Stimulated activated CD4-positive, alpha-beta T cell treated with anti-CD3 and anti-CD28 coated beads, TNF-alpha, amount 100 ng/mL, for 1 hour (primary cell): ENCODE data around the gene H6PD.
"Not testable (repeated sequence)": the region's sequence is repeated elsewhere in the genome, so short reads cannot be mapped to it uniquely, and the experiment has no call there.

ENCODE experiments used
- DNase-seq, 3 donors: peaks; one replicate each; pipeline ENCODE4 v3.0.0-alpha.2; 2020; ENCODE audit warnings: low read depth in 3 of 3, low spot score in 1 of 3

H6PD gene

DNA sequence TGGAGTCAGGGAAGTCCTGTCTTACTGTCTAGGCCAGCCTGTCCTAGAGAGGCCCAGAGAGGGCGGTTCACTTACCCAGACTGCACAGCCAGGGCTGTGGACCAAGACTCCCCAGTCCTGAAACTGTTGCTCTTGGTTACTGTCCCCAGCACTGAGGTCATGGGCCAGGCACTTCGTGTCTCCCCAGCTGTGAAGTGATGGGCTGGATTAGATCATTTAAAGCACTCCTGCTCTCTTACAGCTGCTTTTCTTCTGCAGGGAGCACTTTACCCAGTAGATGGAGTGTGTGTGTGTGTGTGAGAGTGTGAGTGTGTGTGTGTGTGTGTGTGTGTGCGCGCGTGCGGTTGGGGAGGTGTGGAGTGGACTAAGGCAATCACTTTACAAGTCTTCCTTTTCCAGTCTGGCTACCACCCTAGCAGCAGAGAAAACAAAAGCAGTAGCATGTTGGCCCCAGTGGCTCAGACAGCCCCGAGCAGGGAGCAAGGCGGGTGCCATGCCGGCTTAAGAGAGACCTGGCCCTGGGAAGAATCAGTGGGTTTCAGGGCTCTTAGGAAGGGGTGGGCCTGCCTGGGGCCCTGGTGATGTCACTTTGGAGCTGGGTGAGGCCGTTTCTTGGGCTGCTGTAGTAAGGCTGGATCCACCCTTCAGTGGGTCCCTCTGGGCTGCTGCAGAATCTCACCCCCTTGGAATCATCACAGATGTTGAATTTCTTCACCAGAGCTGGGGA is 60.5 kb downstream of the H6PD start:
- DNase-seq, result no peak

DNA sequence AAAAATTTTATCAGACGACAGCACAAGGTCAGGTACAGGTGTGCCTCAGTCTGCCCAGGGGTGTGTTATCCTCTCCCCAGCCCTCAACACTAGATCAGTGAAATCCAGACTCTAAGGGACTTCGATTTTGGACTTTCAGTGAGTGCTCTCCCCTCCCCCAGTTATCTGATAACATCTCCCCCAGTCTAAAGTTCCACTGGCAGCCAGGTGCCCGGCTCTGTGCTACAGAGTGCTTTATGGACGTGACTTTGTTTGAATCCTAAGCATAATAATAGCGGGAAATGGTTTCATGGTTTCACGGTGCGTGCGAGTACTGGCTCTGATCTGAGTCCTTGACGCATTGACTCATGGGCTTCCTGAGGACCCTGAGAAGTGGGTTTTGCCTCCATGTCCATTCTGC is 61.3 kb downstream of the H6PD start:
- no peak for DNase-seq

DNA sequence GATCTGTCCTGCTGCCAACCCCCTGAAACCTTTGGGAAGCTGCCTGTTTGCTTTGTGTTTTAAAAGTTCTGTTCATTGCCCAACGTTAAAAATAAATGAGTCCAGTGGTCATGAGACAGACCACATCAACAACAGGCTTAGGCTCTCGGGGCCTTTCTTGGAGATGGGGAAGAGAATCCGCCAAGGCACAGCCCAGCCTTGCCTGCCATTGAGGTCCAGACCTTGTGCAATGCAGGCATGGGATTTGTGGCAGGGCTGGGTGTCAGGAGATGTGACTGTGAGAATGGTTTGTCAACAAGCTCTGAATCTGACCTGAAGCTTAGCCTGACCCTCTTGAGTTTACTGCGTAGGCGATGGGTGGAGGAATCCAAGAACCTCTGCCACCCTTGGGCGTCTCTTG is 62.3 kb downstream of the H6PD start:
- no peak for DNase-seq

GRCh38 chr1:9297831-9298230 is 63.3 kb downstream of the H6PD start:
- no peak for DNase-seq

GRCh38 chr1:9298282-9298681 is 63.7 kb downstream of the H6PD start:
- DNase-seq, result no peak

DNA sequence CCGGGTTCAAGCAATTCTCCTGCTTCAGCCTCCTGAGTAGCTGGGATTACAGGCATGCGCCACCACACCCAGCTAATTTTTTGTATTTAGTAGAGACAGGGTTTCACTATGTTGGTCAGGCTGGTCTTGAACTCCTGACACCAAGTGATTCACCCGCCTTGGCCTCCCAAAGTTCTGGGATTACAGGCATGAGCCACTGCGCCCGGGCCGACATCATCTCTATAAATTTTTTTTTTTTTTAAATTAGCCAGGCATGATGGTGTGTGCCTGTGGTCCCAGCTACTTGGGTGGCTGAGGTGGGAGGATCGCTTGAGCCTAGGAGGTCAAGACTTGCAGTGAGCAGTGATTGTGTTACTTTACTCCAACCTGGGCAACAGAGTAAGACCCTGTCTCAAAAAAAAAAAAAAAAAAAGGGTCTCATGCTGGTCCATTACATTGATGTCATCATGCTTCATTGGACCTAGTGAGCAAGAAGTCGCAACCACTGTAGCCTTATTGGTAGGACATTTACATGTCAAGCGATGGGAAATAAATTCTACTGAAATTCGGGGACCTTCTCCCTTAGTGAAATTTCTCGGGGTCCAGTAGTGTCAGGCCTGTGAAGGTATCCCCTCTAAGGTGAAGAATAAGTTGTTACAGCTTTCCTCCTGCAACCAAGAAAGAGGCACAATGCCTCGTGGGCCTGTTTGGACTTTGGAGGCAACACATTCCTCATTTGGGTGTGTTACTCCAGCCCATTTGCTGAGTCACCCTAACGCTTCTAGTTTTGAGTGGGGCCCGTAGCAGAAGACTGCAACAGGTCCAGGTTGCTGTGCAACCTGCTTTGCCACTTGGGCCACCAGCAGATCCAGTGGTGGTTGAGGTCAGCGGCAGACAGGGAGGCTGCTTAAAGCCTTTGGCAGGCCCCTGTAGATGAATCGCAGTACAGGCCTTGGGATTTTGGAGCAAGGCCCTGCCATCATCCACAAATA is 65.3 kb downstream of the H6PD start:
- not testable (repeated sequence) for DNase-seq

DNA sequence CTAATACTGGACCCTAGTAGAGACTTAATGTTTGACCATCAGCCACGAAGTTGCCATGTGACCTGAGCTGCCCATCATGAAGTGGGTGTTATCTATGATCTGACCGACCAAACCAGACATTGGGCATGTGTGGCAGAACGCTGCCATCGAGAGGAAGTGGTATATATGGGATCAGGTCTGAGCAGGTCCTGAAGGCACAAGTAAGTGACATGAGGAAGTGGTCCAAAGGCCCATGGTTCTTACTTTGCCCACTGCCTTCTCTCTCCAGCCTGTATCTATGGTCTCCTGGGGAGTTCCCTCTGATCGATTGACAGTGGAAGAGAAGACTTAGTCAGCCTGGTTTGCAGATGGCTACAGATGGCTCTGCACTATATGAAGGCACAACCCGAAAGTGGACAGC is 66.0 kb downstream of the H6PD start:
- no peak for DNase-seq

GRCh38 chr1:9302745-9303524 is 68.4 kb downstream of the H6PD start:
- no peak for DNase-seq

DNA sequence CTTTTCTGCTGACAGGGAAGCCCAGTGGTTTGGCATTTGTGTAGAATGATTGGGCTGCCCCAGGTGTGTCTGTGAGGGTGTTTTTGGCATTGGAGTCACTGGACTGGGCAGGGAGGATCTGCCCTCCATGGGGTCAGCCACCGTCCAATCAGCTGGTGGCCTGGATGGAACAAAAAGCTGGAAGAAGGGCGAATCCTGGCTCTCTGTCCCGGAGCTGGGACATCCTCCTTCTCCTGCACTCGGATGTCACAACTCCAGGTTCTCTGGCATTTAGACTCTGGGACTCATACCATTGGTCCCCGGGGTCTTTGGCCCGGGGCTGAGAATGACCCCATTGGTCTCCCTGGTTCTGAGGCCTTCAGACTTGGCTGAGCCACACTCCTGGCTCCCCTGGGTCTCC is 69.3 kb downstream of the H6PD start:
- no peak for DNase-seq

- no peak for DNase-seq
Measured at GRCh38 chr1:9305216-9305615, 70.6 kb downstream of the H6PD start.

GRCh38 chr1:9306006-9306405 is 71.4 kb downstream of the H6PD start:
- no peak for DNase-seq

GRCh38 chr1:9307303-9307702 is 72.7 kb downstream of the H6PD start:
- DNase-seq, result no peak

DNA sequence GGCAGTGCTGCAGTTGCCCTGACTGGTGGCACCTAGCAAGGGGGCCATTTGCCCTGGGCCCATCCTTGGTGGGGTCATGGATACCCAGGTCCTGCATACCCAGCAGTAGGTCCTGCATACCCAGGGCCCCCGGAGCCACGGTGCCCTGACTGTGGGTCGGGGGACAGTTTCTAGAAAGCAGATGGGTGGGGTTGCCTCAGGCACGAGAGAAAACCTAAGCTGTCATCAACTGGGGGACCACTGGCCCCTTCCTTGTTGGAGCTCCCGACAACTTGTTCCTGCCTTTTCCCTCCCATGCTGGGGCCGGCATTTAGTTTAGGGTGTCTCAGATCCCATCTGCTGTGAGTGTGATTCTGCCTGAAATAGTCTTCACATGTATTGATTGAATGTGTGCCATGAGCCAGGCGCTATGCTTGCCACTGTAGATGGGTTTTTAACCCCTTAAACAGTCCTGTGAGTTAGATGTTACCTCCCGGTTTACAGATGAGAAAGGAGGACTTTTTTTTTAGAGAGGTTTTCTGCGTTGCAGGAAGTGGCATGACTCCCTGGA is 73.7 kb downstream of the H6PD start:
- DNase-seq, result no peak

DNA sequence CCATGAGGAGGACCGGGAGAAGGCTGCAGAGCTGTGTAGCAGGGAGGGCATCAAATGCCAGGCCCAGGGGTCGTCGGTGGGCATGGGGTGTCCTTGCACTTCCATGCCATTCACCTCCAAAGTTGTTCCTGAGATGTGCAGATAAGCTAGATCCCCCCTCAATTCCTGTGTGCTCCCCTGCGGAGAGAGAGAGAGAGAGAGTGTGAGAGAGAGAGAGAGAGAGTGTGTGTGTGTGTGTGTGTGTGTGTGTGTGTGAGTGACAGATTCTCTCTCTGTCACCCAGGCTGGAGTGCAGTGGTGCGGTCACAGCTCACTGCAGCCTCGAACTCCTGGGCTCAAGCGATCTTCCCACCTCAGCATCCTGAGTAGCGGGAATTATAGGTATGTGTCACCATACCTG is 74.5 kb downstream of the H6PD start:
- DNase-seq, result no peak

DNA sequence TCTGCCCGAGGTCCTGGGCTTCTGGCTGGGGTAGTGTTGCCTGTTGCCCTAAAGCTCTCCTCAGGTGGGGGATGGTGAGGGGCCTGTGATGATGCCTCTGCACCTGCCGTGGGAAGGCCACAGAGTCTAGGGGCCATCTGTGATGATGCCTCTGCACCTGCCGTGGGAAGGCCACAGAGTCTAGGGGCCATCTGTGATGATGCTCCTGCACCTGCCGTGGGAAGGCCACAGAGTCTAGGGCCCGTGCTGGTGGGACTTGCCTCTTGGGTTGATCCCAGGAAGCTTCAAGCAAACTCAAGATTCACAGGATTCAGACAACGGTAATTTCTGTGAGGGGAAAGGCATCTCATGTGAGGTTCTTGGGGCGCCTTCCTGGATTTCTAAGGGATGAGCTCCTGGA is 75.4 kb downstream of the H6PD start:
- DNase-seq, result no peak

GRCh38 chr1:9311029-9311428 is 76.5 kb downstream of the H6PD start:
- DNase-seq, result no peak

DNA sequence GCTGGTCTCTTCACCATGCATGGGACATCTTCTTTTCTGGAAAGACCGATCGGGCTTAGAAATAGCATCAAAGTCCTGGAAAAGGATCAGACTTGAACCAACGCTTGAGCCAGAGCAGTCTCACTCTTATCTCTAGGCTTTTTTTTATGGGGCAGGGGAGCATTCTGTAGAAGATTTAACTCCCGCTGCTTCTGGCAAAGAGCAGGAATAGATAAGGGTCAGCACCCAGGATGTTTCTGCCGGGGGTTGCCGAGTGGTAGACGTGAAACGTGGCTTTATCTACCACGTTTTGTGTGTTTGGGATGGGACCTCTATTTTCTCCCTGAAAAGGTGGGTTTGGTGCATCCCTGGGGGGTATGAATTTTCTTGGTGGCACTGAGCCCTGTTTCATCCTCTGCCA is 76.9 kb downstream of the H6PD start:
- DNase-seq, result no peak

DNA sequence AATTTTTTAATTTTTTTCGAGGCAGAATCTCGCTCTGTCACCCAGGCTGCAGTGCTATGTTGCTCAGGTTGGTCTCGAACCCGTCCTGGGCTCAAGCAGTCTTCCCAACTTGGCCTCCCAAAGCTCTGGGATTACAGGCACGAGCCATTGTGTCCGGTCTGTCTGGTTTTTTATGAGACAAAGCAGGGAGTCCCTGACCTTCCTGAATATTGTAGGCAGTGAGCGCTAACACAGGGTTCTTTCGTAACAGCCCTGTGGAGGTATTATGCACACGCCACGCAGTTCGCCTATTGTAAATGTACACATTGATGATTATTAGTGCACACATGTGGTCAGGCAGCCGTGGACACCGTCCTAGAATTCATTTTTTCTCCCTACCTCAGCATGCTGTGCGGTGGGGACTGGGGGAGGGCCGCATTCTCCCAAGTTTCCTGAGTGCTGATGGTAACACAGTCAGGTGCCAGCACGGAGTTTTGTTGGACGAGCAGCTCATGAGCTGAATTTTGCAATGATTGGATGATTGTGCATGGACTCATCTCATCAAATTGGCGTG is 77.7 kb downstream of the H6PD start:
- DNase-seq, result no peak

DNA sequence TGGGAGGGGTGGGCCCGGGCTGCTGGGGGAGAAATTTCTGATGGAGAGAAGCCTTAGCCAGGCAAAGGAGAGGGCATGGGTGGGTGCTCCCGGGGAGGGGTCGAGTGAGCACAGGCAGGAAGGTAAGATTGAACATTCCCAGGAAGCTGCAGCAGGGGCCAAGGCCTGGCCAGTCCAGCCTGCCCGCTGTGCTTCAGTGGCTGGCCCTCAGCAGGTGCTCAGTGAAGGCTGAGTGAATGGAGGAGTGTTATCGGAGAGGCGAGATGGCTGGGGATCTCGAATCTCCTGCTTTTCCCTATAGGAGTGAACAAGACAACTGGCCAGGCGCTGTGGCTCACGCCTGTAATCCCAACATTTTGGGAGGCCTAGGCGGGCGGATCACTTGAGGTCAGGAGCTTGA is 79.0 kb downstream of the H6PD start:
- DNase-seq, result no peak

GRCh38 chr1:9314111-9314510 is 79.5 kb downstream of the H6PD start:
- DNase-seq, result no peak
